ES-I3 (cell line): ENCODE data around the gene DNMT3B.
"Not testable (repeated sequence)": the region's sequence is repeated elsewhere in the genome, so short reads cannot be mapped to it uniquely, and the experiment has no call there.

ENCODE experiments used
- H3K36me3 ChIP-seq: 2 replicates; pipeline ENCODE4 v1.6.1; 2013; ENCODE audit warnings: mild to moderate bottlenecking, low read length, control low read depth, moderate library complexity; ENCODE audit not compliant: insufficient read depth
- H3K4me1 ChIP-seq: 2 replicates; pipeline ENCODE4 v1.6.1; 2013; ENCODE audit warnings: mild to moderate bottlenecking, control low read depth, low read length; ENCODE audit not compliant: insufficient read depth
- H3K9ac ChIP-seq: 2 replicates; pipeline ENCODE4 v1.6.1; 2013; ENCODE audit warnings: low read depth, mild to moderate bottlenecking, low read length, moderate library complexity
- H3K9me3 ChIP-seq: 2 replicates; pipeline ENCODE4 v1.6.1; 2013; ENCODE audit warnings: mild to moderate bottlenecking, low read length, moderate library complexity; ENCODE audit not compliant: control insufficient read depth, insufficient read depth

DNMT3B gene

DNA sequence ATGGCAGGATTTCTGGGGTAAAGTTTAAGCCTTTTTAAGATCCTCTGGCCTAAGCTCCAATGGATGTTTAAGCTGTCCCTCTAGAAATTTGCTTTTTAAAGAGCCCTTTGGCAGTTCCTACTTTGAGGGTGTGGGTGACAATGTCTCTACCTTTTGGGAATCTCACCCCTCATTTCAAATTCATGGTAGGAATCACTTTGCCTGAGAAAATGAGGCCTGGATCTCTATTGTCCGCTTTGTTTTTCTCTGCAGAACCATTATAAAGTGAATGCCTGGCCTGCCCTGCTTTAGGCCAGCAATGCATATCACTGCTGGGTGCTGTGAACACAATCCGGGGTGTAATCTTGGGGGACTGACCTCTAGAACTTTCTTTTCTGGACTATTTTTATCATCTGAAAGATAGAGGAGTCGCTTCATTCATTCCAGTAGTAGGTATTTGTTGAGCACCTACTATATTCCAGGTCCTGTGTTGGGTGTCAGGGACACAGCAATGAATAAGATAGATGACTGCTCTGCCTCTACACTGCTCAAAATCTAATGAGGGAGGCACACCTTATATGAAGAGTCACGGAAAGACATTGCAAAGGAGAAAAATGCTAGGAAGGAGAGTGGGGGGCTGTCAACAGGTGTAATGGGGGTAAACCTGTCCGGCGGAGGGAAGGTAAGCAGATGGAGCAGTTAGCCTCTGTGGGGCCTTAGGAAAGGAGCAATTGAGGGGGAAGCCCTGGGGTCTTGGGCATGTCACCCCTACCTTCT is 10.3 kb upstream of the DNMT3B start:
- peaks cover 47% of the 10 kb centered on the region for H3K4me1 ChIP-seq
- H3K36me3 ChIP-seq = no peaks in the 10 kb centered on the region
- H3K9me3 ChIP-seq = no peaks in the 10 kb centered on the region
- H3K9ac ChIP-seq = no peak overlapping the region; the same call in 1 of the 2 replicates

DNA sequence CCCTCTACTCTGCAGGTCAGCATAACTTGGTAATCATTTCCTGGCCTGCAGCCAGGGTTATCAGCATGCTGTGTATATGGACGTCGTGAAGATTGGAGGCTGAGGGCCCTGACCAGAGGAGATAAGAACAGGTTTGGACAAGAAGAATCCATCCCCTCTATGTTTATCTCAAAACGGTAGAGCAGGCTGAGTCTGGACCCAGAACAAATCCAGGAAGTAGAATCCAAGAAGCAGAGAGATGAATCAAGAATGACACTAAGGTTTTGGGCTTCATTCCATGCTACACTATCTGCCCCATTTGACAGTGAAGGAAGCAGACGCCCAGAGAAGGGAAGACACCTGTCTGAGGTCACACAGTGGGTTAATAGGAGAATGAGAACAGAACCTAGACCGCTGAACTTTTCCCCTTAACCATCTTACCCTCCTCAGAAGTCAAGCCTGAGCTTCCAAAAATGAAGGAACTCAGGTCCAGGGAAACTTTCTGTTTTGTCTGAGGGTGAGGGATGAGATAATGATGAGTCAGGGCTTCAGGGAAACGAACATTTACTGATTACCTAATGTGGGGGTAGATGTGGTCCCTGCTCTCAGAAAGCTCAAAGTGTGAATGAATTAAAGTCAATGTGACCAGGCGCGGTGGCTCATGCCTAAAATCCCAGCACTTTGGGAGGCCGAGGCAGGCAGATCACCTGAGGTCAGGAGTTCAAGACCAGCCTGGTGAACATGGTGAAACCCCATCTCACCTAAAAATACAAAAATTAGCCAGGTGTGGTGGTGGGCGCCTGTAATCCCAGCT is 9.5 kb upstream of the DNMT3B start:
- Histone ChIP-seq H3K9me3 (no peaks in the 10 kb centered on the region), H3K4me1 (peaks cover 43% of the 10 kb centered on the region), H3K9ac (no peak overlapping the region), H3K36me3 (no peaks in the 10 kb centered on the region)

DNA sequence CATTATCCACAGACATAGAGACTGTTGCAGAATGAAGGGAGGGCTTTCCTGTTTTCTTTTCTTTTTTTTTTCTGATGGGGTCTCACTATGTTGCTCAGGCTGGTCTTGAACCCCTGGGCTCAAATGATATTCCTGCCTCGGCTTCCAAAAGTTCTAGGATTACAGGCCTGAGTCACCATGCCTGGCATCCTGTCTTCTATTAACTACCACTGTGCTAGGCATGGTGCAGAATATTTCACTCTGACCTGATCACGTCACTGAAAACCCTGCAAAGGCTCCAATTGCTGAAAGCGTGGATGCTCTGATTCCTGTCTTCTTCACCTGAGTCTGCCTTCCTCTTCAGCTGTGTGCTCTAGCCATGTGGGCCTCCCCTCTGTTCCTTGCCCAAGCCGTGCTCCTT is 8.5 kb upstream of the DNMT3B start:
- H3K9ac ChIP-seq = no peak overlapping the region
- H3K36me3 ChIP-seq = no peaks in the 10 kb centered on the region
- H3K4me1 ChIP-seq = peaks cover 43% of the 10 kb centered on the region
- no peaks in the 10 kb centered on the region for H3K9me3 ChIP-seq

DNA sequence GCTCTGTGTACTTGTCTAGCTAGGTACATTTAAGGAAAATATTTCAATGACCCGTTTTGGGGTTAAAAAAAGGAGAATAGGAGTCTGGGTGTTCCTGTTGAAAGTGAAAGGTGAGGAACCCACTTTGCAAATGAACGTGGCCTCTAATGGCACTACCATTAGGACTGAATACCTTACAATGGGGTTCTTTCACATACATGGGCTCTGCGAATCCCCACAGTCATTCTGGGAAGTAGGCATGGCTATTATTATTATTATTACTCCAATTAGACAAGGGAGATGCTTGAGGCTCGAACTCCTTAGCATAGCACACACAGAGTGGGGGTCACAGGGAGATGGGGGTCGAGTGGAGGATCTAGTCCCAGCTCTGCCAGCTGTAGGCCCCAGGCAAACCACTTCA is 6.0 kb upstream of the DNMT3B start:
- Histone ChIP-seq H3K36me3 (no peaks in the 10 kb centered on the region), H3K4me1 (peaks cover 31% of the 10 kb centered on the region), H3K9ac (no peak overlapping the region), H3K9me3 (no peaks in the 10 kb centered on the region)

DNA sequence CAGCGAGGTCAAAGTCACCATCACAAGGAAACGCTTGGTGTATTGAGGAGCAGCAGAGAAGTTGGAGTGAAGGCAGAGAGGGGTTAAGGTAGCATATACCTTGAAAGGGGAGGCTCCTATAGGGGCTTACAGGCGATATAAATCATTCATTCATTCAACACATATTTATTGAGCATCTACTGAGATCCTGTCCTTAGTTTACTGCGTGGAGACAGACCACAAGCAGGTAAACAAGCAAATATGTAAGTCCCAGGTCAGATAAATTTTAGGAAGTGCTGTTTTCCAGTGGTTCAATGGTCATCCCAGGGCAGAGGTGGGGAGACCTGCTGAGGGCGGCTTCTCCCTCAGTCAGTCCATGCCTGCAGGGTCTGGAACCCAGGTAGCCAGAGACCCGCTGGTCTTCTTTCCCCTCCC is 761 bp upstream of the DNMT3B start:
- Histone ChIP-seq H3K9ac (peak overlapping the region; percentile 64), H3K4me1 (peaks cover 19% of the 10 kb centered on the region), H3K9me3 (no peaks in the 10 kb centered on the region), H3K36me3 (peaks cover 14% of the 10 kb centered on the region)

DNA sequence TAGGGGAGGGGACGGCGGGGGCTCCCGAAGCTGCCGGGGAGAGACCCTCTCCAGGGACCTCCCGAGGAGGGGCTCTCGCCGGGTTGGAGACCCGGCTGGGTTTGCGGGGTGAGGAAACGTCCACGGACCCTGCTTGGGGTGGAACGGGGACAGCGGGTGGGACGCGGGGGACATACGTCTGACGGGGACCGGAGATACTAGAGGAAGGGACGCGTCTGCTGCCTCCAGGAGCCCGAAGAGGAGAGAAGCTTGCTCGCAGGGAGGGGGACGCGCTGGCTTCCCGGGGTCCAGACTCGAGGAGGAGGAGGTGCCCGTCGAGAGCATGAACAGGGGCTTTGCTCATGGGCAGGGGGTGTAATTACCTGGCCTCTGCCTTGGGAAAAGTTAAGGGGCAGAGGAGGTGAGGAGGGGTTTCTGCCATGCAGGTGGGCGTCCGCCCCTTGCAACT is 593 bp downstream of the DNMT3B start:
- Histone ChIP-seq H3K9ac (peak overlapping the region; percentile 96), H3K36me3 (peaks cover 23% of the 10 kb centered on the region), H3K4me1 (peaks cover 31% of the 10 kb centered on the region)

DNA sequence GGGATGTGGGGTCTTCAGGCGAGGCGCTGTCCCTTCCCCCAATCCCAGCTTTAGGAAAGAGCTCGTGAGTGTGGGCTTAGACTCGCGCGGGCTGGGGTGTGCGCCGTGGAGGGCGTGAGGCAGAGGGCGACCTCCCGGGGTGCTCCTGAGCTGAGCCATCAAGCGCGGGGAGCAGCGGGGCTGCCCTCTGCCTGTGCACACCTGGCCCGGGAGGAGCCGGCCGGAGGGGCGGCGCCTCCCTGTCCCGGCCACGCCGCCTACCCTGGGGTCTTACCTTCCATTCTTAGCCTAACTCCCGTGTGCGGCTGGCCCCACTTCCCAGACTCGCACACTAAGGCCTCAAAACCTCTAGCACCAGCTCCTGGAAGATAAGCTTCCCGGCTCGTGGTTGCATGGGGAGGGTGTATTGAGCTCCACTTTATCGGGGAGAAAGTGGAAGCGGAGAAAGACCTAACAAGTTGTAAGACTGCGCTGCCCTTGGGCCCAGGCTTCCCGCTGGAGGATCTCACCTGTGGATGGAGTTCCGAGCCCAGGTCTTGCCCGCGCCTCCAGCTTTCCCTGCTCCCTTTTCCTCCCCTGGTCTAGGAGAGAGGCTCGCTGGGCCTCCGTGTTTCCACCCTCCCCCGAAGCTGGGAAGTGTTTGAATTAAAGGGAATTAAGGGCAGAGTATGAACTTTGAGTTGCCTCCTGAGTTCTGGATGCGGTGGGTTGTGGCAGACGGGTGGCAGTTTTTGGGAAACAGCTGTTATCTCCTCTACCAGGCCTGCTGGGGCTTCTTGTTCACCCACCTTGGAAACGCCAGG is 1.2 kb downstream of the DNMT3B start:
- H3K9me3 ChIP-seq = no peaks in the 10 kb centered on the region
- peaks cover 34% of the 10 kb centered on the region for H3K4me1 ChIP-seq
- H3K36me3 ChIP-seq = peaks cover 26% of the 10 kb centered on the region
- H3K9ac ChIP-seq = peak overlapping the region; percentile 96

More for the DNA sequence above, 593 bp downstream of the DNMT3B start:
- no peaks in the 10 kb centered on the region for H3K9me3 ChIP-seq

DNA sequence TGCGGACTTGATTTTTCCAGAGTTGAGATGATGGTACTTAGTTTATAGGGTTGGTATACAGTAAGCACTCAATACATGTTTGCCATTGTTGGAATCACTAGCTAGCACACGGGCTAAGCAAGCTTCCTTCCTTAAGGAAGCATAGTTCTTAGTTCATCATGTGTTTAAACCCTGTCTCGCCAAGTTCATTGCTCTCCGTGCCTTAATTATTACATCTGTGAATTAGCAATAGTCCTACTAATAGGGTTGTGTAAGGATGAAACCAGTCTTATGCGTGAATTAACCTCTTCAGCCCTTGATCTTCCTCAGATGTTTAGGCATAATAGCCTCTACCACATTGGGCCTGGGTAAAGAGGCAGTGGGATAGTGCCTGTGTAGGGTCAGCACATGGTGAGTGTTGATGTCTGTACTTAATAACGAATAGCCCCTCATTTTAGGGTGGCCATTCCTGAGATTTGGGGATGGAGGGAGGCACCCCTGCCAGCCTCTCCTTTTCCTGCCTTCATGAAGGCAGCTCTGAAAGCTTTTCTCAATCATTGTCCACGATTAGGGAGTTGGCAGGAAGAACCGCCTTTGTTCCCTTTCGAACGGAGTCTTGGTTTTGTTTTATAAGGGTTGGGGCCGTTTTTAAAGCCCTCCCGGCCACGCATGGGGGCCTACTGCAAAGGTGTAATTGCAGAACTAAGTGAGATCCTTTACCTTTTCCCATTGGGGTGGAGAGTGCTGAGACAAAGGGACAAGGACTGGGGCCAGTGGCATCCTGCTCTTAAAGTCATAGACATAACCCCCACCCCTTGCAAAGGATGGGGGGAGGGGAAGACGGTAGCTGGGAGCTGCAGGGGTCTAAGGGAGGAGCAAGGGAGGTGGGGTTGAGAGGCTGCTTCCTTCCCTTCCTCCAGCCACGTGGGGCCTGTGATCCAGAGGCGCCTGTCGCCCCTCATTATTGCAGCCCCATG is 2.1 kb downstream of the DNMT3B start:
- peak overlapping the region; percentile 96 for H3K9ac ChIP-seq

DNA sequence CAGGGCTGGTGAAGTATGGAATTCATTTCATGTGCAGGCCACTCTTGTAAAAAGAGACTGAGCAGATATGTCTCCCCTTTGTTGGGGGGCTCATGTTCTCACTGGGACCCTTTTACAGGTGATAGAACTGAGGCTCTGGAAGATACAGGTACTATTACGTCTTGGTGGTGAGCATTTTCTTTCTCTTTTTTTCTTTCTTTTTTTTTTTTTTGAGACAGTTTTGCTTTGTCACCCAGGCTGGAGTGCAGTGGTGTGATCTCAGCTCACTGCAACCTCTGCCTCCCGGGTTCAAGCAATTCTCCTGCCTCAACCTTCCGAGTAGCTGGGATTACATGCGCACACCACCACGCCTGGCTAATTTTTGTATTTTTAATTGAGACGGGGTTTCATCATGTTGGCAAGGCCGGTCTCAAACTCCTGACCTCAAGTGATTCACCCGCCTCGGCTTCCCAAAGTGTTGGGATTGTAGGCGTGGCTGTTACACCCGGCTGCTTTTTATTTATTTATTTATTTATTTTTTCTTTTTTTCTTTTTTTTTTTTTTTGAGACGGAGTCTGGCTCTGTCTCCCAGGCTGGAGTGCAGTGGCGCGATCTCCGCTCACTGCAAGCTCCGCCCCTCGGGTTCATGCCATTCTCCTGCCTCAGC is 3.2 kb downstream of the DNMT3B start:
- not testable (repeated sequence) for H3K9me3 ChIP-seq
- peak overlapping the region; percentile 96 for H3K9ac ChIP-seq
- peaks cover 38% of the 10 kb centered on the region for H3K4me1 ChIP-seq
- peaks cover 41% of the 10 kb centered on the region for H3K36me3 ChIP-seq

More for the DNA sequence above, 2.1 kb downstream of the DNMT3B start:
- Histone ChIP-seq H3K9me3 (no peaks in the 10 kb centered on the region), H3K4me1 (peaks cover 38% of the 10 kb centered on the region), H3K36me3 (peaks cover 33% of the 10 kb centered on the region)

DNA sequence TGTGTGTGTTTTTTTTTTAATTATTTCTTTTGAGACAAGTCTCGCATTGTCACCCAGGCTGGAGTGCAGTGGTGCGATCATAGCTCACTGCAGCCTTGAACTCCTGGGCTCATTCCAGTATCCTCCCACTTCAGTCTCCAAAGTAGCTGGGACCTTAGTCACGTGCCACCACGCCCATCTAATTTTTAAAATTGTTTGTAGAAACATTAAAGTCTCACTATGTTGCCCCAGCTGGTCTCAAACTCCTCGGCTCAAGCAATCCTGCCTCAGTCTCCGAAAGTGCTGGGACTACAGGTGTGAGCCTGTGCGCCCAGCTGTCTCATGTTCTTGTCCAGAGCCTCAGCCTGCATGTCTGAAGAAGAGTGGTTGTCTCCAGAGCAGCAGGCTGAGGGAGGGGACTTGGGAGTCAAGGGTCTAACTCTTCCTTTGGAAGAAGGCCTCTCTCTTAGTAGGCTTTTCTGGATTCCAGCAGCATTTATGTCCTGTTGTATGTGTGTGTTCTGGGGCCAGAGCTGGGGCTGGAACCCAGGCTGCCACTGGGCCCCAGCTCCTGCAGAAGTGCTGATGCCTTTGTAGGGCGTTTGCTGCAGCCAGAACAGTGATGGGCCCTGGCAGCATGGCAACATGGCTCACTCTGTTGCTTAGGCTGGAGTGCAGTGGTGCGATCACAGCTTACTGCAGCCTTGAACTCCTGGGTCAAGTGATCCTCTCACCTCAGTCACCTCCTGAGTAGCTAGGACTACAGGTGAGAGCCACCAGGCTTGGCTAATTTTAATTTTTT is 5.4 kb downstream of the DNMT3B start:
- Histone ChIP-seq H3K36me3 (peaks cover 41% of the 10 kb centered on the region), H3K9ac (no peak overlapping the region), H3K4me1 (peaks cover 42% of the 10 kb centered on the region), H3K9me3 (no peaks in the 10 kb centered on the region)

DNA sequence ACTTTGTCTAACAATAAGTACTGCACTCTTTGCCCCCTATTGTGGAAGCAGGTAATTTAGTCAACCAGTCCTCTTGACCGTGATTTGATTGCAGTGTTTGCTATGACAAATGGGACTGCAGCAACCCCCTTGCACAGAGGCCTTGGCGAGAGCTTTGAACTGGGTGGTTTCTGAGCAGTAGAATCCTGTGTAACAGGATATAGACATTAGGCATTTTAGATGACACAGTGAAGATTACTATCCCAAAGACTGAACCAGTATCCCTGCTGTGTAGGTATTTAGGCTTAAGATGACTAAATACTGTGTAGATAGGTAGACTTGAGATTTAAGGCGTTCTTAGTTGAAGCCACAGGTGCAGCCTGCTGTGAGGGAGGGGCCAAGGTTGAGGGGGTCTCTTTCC is 9.9 kb downstream of the DNMT3B start:
- H3K36me3 ChIP-seq = peaks cover 27% of the 10 kb centered on the region
- H3K9ac ChIP-seq = no peak overlapping the region
- peaks cover 46% of the 10 kb centered on the region for H3K4me1 ChIP-seq

DNA sequence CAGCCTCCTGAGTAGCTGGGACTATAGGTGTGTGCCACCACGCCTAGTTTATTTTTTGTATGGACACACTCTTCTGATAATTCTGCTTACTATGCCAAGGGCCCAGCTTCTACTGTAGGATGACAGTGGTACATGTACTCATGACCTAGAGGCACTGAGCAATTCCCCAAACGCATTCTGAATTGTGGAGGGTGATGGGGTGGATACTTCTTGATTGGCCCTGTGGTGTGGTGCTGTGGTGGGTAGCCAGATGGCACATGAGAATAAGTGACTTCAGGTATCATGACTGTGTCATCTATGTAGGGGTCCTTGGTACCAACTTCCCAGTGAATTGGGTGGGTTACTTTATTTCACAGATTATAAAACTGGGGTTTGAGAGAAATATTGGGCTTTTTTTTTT is 11.0 kb downstream of the DNMT3B start:
- H3K4me1 ChIP-seq = peaks cover 41% of the 10 kb centered on the region
- H3K9ac ChIP-seq = no peak overlapping the region
- H3K9me3 ChIP-seq = no peaks in the 10 kb centered on the region
- peaks cover 26% of the 10 kb centered on the region for H3K36me3 ChIP-seq

More for the DNA sequence above, 9.9 kb downstream of the DNMT3B start:
- no peaks in the 10 kb centered on the region for H3K9me3 ChIP-seq
